ENCODE measurements around the gene USB1. TPM values are rescaled to one million over a fixed set of nuclear protein-coding genes. Genes with fewer than 3 reads are reported as not detected.

The USB1 gene
- total RNA-seq, 1 donor from 2014 or later = 36.2 TPM

DNA sequence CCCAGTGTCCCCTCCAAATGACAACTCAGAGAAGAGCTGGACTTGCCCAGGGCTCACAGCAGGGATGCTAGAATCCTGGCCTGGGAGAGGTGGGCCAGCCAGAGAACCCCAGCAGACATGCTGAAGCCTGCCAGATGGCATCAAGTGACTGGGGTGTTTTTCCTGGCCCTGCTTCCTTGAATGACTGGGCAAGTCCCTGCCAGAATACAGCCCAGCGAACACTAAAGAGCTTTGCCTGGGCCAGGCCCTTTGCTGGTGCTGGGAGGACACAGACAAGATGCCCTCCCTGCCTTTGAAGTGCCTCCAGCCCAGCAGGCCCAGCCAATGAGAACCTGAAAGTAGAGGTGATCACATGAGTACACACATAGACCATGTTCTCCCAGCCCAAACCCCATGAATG, 12.3 kb upstream of the USB1 start:
- intact Hi-C loops (cut with DNase I) = loop anchor here (5.0 kb wide), 1 partner anchor 52 kb away; no protein-coding TSS in a partner anchor
- DNase-seq (ENCODE audit: missing footprints) (no peak), ATAC-seq (peak; percentile 62)

DNA sequence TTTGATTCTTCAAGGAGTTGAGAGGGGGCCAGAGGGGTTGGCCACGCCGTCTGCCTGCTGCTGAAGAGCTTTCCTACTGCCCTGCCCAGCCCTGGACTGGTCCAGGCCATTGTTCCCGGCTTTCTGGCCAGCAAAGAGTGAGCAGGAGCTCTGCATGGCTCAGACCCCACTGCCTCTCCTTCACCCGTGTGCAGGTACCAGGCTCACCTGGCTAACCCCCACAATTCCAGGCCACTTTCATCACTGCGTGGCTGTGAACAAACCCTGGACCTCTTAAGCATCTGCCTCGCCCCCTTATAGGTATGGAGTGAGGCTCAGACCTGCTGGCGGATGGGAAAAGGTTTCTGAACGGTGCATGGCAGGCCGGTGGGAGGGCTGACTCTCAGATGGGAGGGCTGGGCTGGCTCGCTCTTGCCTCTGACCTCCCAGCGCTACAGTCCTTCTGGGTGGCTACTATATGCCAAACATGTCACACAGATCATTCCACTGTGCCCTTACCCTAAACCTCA, 9.6 kb upstream of the USB1 start:
- intact Hi-C loops (cut with DNase I) = no loop called here
- DNase-seq (ENCODE audit: missing footprints) = no peak

DNA sequence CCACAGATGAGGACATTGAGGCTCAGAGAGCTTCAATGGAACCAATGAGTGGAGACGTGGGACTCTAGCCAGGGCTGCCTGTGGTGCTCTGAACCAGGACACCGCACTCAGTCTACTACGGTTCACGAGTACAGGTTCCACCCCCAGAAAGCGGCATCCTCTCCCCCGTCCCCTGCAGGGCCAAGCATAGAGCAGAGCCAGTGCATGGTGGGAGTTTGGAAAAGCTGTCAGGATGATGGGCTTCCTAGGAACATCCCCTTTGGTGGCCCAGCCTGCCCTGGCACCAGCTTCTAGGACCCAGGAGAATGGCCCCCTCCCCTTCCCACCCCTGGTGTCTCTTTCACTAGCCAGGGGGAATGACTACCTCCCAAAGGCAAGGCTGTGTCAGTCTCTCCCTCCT, 9.1 kb upstream of the USB1 start:
- no peak for ATAC-seq
- no peak for DNase-seq (ENCODE audit: missing footprints)
- intact Hi-C loops (cut with DNase I) = no loop called here

More for the DNA sequence above, 9.6 kb upstream of the USB1 start:
- no peak for ATAC-seq

DNA sequence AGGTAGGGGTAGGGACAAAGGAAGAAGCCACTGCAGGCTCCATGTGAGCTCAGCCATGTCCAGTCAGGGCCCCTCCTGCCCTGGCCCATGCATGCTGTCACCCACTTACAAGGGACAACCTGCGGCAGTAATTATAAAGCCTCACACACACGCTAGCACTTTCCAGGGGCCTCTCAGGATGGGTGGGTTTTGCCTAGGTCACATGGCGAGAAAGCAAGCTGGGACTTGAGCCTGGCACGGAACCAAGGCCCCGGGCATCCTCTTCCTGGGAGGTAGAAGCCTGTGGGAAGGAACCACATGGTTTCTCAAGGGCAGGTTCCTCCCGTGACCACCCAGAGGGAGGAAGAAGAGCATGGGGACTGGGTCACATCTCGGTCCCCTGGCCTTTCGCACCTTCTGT, 7.8 kb upstream of the USB1 start:
- no peak for ATAC-seq
- DNase-seq (ENCODE audit: missing footprints) = no peak
- intact Hi-C loops (cut with DNase I) = no loop called here

DNA sequence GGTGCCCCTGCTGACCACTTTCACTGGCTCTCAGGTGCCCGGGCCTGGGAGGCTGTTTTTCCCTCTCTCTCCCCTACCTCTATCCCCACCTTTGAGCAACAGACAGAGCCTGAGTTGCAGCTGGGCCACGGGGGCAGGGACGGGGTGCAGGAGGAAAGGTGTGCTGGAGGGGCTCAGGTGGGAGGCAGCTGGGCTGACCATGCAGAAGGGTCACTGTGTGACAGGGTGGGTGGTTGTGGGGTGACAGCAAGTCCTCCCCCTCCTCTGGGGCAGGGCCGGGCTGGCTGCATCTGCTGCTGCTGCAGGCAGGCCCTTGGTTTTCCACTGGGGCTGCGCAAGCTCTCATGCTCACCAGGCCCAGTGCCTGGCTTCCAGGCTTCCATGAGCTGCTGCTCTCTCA, 7.3 kb upstream of the USB1 start:
- intact Hi-C loops (cut with DNase I) = no loop called here
- no peak for ATAC-seq
- DNase-seq (ENCODE audit: missing footprints) = no peak

DNA sequence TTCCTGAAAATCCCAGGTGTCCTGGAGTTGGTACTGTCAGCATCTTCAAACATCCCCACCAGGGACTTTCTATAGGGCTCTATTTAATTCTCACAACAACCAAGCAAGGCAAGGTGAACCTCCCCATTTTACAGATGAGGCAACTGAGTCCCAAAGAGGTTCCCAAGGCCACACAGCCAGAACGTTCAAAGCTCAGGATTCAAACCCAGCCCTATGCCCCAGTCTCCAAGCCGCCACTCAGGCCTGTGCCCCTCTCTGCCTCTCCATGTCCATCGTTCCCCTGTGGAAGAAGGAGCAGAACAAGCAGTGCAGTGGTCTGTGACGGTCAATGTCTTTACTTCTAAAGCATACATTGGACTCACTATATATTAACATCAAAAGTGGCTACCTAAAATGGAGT, 6.8 kb upstream of the USB1 start:
- intact Hi-C loops (cut with DNase I) = no loop called here

DNA sequence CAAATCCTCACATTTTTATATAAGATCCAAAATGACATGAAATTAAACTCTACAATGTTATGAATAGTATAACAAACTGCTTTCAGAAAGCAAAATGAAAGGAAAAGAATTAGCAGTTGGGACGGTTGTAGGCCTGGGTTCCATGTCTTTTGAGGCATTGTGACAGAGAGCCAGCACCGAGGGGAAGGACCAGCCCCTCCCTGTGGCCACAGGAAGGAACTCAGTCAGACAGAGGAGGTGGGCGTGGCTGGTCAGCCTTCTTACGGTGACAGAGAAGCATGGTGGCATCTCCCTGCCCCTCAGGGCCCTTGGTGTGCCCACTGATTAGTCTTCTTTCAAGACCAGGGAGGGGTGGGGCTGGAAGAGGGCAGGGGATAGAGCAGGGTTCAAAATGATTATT, 6.4 kb upstream of the USB1 start:
- ATAC-seq (peak; percentile 30), DNase-seq (ENCODE audit: missing footprints) (peak; percentile 90)
- intact Hi-C loops (cut with DNase I) = no loop called here

More for the DNA sequence above, 6.8 kb upstream of the USB1 start:
- no peak for ATAC-seq
- DNase-seq (ENCODE audit: missing footprints) = no peak

DNA sequence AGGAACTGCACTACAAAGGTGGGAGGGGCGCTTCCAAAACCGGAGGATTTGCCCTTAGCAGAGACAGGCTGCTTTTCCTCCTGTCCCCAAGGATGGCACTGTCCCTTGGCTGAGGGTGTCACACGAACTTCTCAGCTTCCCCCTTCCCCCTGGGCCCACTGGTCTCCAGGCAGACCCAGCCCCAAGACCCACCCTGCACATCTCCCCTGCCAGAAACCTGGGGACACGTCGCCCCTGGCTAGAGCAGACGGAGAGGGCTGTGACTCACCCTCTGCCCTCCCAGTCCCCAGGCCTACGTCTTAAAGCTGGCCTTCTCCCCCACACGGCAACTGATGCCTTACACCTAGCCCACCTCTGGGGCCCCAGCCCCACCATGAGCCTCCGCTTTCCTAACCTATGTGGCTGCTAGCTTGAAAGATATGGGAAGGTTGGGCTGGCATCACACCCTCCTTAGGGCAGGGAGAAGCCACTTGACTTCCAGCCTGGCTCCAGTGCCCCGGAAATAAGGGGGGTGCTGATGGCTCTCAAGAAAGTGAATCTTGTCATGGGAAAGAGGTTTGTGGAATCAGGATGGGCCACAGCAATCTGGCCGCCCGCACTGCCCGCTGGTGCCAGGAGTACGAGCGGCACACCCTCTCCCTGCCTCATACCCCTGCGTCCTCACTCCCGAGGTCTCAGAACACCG, 5.3 kb upstream of the USB1 start:
- ATAC-seq (no peak), DNase-seq (ENCODE audit: missing footprints) (no peak)
- intact Hi-C loops (cut with DNase I) = no loop called here

DNA sequence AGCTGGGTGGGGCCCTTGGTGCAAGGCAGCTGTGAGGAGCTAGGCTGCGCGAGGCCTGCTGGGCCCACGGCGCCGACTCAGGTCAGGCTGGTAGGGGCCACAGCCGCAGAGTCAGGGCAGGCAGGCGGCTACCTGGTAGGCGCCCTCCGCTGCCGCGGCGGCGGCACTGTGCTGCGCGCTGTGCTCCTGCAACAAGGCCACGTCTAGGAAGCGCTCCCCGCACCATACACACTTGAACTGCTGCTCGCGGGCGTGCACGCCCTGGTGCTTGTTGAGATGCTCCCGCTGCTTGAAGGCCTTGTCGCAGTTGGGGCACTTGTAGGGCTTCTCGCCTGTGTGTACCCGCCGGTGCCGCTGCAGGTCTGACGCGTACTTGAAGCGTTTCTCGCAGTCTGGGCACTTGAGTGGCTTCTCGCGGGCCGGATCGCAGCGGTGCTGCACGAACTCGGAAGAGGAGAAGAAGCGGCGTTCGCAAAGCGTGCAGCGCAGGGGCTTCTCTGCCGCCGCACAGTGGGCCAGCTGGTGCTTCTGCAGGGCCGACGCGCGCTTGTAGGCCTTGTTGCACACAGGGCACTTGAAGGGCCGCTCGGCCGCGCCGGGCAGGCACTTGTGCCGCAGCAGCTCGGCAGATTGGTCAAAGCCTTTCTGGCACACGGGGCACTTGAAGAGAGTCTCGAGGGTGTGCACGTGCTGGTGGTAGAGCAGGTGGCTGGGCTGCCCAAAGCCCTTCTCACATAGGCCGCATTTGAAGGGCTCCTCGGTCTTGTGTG, 4.6 kb upstream of the USB1 start:
- DNase-seq (ENCODE audit: missing footprints) (no peak), ATAC-seq (no peak)
- intact Hi-C loops (cut with DNase I) = no loop called here

DNA sequence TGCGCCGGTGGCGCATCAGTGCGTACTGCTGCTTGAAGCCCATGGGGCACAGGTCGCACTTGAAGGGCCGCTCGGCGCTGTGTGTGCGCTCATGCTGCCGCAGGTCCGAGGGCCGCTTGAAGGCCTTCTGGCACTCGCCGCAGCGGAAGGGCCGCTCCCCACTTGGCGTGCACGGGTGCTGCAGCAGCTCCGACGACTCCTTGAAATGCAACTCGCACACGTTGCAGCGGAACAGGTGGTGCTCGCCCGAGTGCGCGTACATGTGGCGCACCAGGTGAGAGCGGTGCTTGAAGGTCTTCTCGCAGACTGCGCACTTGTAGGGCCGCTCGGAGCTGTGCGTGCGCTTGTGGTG, 4.1 kb upstream of the USB1 start:
- intact Hi-C loops (cut with DNase I) = no loop called here
- ATAC-seq (no peak), DNase-seq (ENCODE audit: missing footprints) (no peak)

DNA sequence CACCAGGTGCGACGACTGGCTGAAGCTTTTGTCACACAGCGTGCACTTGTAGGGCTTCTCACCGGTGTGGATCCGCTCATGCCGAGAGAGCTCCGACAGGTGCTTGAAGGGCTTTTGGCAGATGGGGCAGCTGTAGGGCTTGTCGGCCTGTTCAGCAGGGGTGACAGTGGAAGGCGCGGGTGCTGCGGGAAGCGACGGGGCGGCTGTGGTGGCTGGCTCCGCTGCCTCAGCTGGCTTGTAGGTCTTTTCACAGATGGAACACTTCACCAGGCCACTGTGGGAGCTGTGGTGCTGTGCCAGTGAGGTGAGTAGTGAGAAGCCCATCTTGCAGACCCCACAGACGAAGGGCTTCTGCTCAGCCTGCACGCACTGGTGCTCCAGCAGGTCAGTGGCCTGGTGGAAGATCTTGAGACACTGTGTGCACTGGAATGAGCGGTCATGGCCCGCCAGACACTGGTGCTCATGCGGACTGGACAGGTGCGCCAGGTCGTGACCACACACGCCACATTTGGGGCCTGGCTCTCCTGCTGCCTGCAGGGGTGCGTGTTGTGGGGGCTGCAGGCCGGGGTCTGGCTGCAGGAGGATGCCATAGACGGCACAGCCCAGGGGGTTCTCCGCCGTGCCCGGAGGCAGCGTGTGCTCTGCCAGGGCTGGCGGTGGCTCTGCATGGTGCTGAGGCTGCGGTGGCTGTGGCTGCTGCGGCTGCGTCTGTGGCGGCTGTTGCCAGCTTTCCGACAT, 3.5 kb upstream of the USB1 start:
- ATAC-seq (no peak), DNase-seq (ENCODE audit: missing footprints) (no peak)
- intact Hi-C loops (cut with DNase I) = no loop called here

DNA sequence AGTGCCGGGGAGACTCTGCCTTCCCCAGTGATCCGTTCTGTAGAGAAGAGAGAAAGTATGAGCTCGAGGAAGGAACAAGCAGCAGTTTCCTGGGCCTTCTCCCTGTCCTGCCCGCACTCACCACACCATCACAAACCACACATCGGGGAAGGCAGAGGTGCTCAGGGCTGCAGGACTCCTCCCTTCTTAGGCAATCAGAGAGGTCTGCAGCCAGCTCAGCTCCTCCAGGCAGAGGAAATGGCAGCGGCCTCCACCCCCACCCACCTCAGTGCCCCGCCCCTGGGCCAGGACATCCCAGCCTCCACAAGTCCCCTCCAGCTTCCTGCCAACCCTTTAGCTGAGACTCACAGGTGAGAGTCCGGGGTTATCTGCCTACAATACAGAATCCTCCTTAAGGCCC, 2.7 kb upstream of the USB1 start:
- DNase-seq (ENCODE audit: missing footprints) (no peak), ATAC-seq (no peak)
- intact Hi-C loops (cut with DNase I) = no loop called here

DNA sequence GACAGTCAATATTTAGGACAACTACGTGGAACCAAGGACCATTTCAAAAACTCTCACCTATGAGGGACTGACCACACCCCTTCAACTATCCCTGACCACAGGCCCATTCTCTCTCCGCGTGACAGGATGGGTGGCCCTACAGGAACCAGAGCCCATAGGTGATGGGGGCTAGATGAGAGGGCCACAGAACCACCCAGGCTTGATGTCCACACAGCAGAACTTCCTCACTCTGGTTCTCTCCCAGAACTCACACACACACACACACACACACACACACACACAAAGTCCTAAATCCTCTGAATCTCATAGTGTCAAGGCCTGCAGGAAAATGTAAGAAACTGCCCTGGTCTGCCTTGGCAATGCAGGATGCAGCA, 2.2 kb upstream of the USB1 start:
- intact Hi-C loops (cut with DNase I) = no loop called here
- DNase-seq (ENCODE audit: missing footprints) (no peak), ATAC-seq (no peak)

DNA sequence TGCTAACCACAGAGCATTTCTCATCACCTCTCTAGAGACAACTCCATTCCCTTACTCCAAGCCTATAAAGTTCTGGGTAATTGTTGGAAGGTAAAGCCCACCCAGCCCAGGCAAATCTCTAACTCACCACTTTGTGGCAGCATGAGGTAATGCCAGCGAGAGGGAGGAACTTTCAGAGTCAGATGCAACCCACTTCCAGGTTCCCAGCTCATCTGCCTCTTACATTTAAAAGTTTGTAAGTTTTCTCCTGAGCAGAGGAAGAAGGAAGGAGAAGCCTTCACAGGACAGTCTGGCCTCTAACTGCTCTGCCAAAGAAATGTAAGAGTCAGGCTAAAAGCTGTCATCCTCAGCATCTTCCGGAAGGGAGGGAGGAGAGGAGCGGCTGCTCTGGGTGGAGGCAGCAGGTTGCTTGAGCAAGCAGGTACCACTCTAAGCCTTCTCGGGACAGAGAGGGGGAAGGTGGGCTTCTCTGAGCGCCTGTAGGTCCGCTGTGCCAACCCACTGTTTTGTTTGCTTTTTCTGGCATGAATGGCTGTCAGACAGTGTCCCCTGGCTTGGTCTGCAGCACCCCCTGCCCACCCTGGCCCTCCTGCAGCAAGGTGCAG, 1.7 kb upstream of the USB1 start:
- intact Hi-C loops (cut with DNase I) = no loop called here
- no peak for ATAC-seq

DNA sequence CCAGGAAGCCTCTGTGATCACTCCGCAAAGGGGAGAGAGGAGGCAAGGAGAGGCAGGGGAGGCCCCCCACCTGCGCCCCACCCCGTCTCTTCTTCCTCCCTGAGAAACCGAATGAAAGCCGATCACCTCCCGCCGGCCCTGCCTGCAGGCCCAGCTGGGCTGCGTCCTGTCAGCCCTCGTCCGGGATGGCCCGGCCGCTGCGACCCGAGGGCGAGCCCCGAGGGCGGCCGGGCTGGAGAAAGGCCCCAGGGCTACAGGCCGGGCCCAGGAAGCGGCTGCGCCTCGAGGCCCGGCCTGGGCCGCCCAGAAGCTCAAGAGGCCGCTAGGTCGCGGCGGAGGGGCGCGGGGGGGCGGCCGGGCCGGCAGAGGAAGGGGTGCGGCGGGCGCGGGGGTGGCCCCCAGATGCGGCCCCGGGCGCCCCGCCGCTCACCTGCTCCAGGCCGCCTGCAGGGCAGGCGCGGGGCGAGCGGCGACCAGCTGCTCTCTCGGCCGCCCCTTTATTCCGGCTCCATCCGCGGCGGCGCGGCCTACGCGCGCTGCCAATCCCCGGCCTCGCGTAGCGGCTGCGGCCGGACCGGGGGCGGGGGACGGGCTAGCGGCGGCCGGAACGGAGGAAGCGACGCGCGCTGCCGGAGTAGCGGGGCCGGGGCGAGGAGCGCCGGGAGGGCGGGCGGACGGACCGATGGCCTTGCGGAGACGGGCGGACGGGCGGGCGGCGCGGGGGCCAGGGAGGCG, 1.1 kb upstream of the USB1 start, which contains the start of gene ZNF319:
ZNF319 (minus strand) TSS at position 702 of the 735 bp plus-strand sequence. CDS start 2,407 bp downstream, outside the sequence.
- no peak for ATAC-seq
- DNase-seq (ENCODE audit: missing footprints) = no peak
- intact Hi-C loops (cut with DNase I) = loop anchor here (1.0 to 10.0 kb wide), 2 partner anchors 101 to 245 kb away; no protein-coding TSS in a partner anchor

More for the DNA sequence above, 1.7 kb upstream of the USB1 start:
- DNase-seq (ENCODE audit: missing footprints) = no peak

DNA sequence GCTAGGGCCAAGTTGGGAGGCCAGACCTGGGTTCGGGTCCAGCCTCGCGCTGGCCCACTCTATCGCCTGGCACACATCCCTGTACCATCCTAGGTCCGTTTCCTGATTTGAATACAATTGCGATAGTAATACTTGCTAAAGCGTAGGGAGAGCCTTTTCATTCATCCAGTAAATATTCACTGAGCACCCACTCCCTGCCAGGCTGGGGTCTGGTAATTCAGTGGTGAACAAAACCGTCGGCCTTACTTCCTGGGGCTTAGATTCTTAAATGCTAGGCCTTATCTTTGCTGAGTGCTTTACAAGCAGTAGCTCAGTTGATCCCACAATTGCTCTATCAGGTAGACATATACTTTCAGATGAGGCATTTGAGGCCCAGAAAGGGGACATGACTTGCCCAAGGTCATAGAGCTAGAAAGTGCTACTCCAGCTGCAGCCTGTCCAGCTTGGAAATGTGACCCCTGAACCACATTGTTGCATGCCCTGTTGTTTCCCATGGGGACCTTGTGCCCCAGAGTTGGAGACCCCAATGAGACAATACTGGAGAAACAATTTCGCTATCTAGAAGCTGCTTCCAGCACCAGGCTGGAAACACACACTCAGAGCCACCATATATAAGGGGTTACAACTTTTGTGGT, 691 bp downstream of the USB1 start:
- intact Hi-C loops (cut with DNase I) = loop anchor here (10.0 kb wide), 1 partner anchor 247 kb away; no protein-coding TSS in a partner anchor
- ATAC-seq (no peak), DNase-seq (ENCODE audit: missing footprints) (no peak)

DNA sequence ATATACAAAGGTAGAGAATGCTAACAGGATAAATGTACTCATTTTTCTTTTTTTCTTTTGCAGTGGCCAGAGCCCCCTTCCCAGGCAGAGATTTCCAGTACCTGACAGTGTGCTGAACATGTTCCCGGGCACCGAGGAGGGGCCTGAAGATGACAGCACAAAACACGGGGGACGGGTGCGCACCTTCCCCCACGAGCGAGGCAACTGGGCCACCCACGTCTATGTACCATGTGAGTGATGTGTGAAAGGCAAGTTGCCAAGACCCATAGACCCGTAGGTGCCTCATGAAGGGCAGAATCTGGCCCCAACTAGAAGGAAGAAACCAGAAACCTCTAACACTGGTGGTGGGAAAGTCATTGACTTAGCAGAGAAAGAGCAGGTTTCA, 1.2 kb downstream of the USB1 start:
- no peak for ATAC-seq
- no peak for DNase-seq (ENCODE audit: missing footprints)
- intact Hi-C loops (cut with DNase I) = loop anchor here (10.0 kb wide), 1 partner anchor 248 kb away; no protein-coding TSS in a partner anchor

DNA sequence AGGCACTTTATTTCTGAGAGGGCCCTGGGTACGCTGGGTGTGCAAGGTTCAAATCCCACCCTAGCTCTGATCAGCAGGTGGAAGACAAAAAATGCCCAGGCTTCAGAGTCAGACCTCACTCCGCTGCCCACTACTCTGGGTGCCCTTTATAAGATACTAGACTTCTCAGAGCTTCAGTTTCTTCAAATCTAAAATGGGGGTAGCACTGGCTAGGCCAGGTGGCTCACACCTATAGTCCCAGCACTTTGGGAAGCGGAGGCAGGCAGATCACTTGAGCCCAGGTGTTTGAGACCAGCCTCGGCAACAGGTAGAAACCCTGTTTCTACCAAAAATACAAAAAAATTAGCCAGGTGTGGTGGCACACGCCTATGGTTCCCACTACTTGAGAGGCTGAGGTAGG, 1.7 kb downstream of the USB1 start:
- no peak for DNase-seq (ENCODE audit: missing footprints)
- intact Hi-C loops (cut with DNase I) = loop anchor here (10.0 kb wide), 1 partner anchor 248 kb away; no protein-coding TSS in a partner anchor
- no peak for ATAC-seq
